K562 (cell line): ENCODE data around the gene EDDM13.

Experiments used
- ATF6 ChIP-seq: sonication (generic); formaldehyde crosslinking; IDR thresholded peaks from 2 replicates; pipeline ENCODE4 v1.4.0; 2020; ENCODE audit warnings: mild to moderate bottlenecking, missing genetic modification reagents
- BCLAF1 ChIP-seq, 2 experiments: fragments of 450-650 bp in 1 of 2; IDR thresholded peaks; 2 replicates each; pipeline ENCODE4 v1.6.1; 2011 to 2017; ENCODE audit warnings: low read depth in 2 of 2, antibody characterized with exemption in 1 of 2, borderline replicate concordance in 1 of 2, low read length in 1 of 2, mild to moderate bottlenecking in 1 of 2, mixed read lengths in 1 of 2; ENCODE audit not compliant: control insufficient read depth in 1 of 2
- BHLHE40 ChIP-seq: IDR thresholded peaks from 2 replicates; pipeline ENCODE4 v1.6.1; 2011; ENCODE audit warnings: low read length, improper control_type of control experiment
- CREB5 ChIP-seq: fragments of 250-450 bp; sonication (Bioruptor Pico); IDR thresholded peaks from 2 replicates; pipeline ENCODE4 v1.5.0; 2020; ENCODE audit warnings: mild to moderate bottlenecking
- CTCF ChIP-seq, 3 experiments: IDR thresholded peaks in 2 of 3; conservative IDR thresholded peaks in 1 of 3; 2 replicates each; pipeline ENCODE4 v1.5.1; 2011 to 2012; ENCODE audit warnings: low read length in 3 of 3, mild to moderate bottlenecking in 3 of 3, control low read depth in 2 of 3, improper control_type of control experiment in 1 of 3, inconsistent platforms in 1 of 3, low read depth in 1 of 3, mixed read lengths in 1 of 3, moderate library complexity in 1 of 3; ENCODE audit not compliant: insufficient read depth in 2 of 3
- E2F4 ChIP-seq: sonication (generic); formaldehyde crosslinking; IDR thresholded peaks from 2 replicates; pipeline ENCODE4 v1.8.0; 2022; ENCODE audit warnings: mild to moderate bottlenecking, low read depth, missing genetic modification reagents
- MAZ ChIP-seq, 2 experiments: fragments of 450-650 bp in 1 of 2; sonication (generic) in 1 of 2; formaldehyde crosslinking; IDR thresholded peaks in 1 of 2; conservative IDR thresholded peaks in 1 of 2; 2 replicates each; pipeline versions ENCODE4 v1.4.0 to v1.5.0; 2020; ENCODE audit warnings: mild to moderate bottlenecking in 1 of 2, missing genetic modification reagents in 1 of 2
- NR2C2 ChIP-seq, 2 experiments: fragments of 200-800 bp in 1 of 2; sonication (Bioruptor generic) in 1 of 2; sonication (generic) in 1 of 2; formaldehyde crosslinking in 1 of 2; IDR thresholded peaks; 2 replicates each; pipeline versions ENCODE4 v1.6.1 to v1.8.0; 2016 to 2022; ENCODE audit warnings: mild to moderate bottlenecking in 1 of 2, missing compliant biosample characterization in 1 of 2, missing genetic modification characterization in 1 of 2, missing genetic modification reagents in 1 of 2
- PHB2 ChIP-seq: fragments of 450-650 bp; IDR thresholded peaks from 2 replicates; pipeline ENCODE4 v1.6.1; 2017; ENCODE audit warnings: low read depth
- PTBP1 ChIP-seq: fragments of 200-400 bp; formaldehyde crosslinking; IDR thresholded peaks from 2 replicates; pipeline ENCODE4 v1.6.1; 2017; ENCODE audit warnings: low read depth, low read length
- ZNF24 ChIP-seq: fragments of 450-650 bp; IDR thresholded peaks from 2 replicates; pipeline ENCODE4 v1.6.1; 2016
- ZNF280B ChIP-seq: fragments of 250-450 bp; sonication (Bioruptor Pico); IDR thresholded peaks from 2 replicates; pipeline ENCODE4 v1.5.1; 2021; ENCODE audit warnings: mild to moderate bottlenecking
- ZNF76 ChIP-seq: fragments of 250-450 bp; sonication (Bioruptor Pico); IDR thresholded peaks from 2 replicates; pipeline ENCODE4 v1.4.0; 2020; ENCODE audit warnings: mild to moderate bottlenecking, moderate library complexity, borderline replicate concordance

- TF ChIP-seq NR2C2 (CRISPR knock-in tag; IDR thresholded peaks at IDR 0.05) (no peak), NR2C2 (tag; IDR thresholded peaks at IDR 0.05) (no peak), BHLHE40 (no peak), PTBP1 (no peak), PHB2 (no peak), CTCF (IDR thresholded peaks at IDR 0.05 in 2 of 3, conservative IDR thresholded peaks at IDR 0.05 in 1 of 3; ENCODE audit: insufficient read depth in 2 of 3, low read depth in 1 of 3, low read length in 3 of 3) (no peak; a peak in 1 of 6 replicates), BCLAF1 (IDR thresholded peaks at IDR 0.05; ENCODE audit: borderline replicate concordance in 1 of 2, control insufficient read depth in 1 of 2, low read depth in 2 of 2, low read length in 1 of 2) (no peak), ZNF76 (CRISPR knock-in tag) (no peak), ZNF24 (no peak), CREB5 (no peak), ATF6 (CRISPR knock-in tag) (no peak), MAZ (CRISPR knock-in tag; conservative IDR thresholded peaks at IDR 0.05 in 1 of 2, IDR thresholded peaks at IDR 0.05 in 1 of 2) (0 out of 4 replicates have a peak, but pooled peaks of 1 of the 2 experiments have one; percentile 0), ZNF280B (CRISPR knock-in tag) (no peak), E2F4 (no peak)
Measured at GRCh38 chr19:56321989-56322440, 49.5 kb downstream of the EDDM13 start.
